ENCODE results near the gene AP4S1.
"Not testable (repeated sequence)": the region's sequence is repeated elsewhere in the genome, so short reads cannot be mapped to it uniquely, and the experiment has no call there.

AP4S1 gene

DNA sequence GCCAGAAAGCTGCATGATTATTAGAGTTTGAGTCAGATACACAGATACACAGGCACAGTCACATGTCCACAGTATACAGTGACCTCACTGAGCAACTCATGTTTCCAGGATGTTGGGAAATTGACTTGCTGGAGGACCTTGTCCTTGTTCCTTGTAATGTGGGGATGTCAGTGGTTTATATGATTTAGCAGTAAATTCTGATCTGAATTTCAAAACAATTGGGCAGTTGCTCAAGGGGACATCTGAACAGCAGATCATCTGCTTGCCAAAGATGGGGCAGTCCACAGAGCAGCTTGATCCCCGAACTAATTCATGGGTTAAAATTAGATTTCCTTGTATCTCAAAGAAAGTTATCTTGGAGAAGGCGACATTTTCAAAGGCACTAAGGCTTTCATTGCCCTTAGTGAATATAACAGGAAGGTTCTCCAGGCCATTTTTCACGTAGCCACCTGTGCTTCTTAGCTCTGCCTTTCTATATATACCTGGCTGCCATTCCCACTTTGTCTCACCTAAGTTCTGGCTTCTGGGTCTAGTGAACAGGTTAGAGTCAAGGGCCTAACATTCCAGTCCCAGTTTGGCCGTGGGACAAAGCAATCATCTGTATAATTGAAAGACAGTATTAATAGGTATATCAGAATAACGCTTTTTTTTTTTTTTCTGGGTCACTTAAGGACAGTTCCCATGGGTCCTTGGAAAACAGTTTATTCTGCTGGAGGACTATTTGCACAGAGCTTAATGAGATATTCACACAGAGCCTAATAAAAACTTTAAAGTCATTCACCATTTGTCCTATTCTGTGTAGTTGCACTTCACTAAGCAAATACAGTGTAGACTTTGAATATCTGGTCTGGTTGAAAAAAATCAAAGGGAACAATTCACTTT is 65.7 kb downstream of the AP4S1 start:
- peak; percentile 94 for DNase-seq

DNA sequence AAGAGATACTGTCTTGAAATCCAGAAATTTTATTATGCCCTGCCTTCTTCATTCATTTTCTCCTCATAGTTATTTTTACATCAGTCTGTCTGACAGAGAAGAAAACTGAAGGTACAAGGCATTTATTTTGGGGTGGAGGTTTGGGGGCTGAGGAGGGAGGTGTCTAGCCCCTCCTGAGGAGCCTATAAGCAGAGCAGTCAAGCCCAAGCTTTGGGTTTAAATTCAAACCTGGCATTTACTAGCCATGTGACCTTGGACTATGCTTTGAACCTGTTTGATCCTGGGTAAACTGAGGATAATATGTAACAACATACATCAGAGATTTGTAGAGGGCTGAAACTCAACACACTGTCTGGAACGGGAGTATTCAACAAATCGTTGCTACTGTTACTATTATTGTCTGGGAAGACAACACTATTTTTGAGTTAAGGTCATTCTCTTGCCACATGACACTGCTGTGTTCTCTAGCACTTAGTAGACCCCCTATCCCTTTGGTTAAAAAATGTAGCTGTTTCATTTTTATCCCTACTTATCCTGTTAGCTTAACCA is 66.8 kb downstream of the AP4S1 start:
- no peak for DNase-seq

DNA sequence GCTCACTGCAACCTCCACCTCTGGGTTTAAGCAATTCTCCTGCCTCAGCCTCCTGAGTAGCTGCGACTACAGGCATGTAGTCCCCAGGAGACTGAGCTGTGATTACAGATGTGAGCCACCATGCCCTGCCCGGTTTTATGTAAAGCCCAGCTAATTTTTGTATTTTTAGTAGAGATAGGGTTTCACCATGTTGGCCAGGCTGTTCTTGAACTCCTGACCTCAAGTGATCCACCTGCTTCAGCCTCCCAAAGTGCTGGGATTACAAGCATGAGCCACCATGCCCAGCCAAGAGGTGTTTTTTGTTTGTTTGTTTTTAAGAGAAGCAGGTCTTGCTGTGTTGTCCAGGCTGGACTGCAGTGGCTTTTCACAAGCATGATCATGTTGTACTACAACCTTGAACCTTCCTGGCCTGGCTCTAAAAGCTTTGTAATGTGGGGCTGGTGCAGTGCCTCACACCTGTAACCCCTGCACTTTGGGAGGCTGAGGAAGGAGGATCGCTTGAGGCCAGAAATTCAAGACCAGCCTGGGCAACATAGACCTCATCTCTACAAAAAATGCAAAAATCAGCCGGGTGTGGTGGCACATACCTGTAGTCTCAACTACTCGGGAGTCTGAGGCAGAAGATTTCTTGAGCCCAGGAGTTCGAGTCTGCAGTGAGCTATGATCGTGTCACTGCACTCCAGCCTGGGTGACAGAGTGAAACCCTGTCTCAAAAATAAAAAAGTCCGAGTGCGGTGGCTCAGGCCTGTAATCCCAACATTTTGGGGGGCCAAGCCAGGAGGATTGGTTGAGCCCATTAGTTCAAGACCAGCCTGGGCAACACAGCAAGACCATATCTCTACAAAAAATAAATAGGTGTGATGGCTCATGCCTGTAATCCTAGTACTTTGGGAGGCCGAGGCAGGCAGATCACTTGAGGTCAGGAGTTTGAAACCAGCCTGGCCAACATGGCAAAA is 68.7 kb downstream of the AP4S1 start:
- not testable (repeated sequence) for DNase-seq

DNA sequence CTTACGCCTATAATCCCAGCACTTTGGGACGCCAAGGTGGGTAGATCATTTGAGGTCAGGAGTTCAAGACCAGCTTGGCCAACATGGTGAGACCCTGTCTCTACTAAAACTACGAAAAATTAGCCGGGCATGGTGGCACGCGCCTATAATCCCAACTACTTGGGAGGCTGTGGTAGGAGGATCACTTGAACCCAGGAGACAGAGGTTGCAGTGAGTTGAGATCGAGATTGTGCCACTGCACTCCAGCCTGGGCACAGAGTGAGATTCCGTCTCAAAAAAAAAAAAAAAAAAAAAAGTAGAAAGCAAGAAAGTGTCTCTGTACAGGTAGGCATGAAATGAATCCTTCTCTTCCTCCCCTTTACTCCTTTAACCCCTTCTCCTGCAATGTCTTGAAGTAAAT is 70.4 kb downstream of the AP4S1 start:
- not testable (repeated sequence) for DNase-seq

DNA sequence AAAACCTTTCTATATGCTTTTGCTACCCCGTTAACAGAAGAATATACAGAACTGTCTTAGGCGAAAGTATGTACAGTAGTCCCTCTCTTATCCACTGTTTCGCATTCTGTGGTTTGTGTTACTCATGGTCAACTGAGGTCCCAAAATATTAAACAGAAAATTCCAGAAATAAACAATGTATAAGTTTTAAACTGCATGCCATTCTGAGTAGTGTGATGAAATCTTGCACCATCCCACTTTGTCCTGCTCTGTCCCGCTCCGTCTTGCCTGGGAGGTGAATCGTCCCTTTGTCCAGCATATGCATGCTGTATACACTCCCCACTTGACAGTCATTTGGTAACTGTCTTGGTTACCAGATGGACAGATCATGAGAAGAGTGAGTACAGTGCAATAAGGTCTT is 70.8 kb downstream of the AP4S1 start:
- peak; percentile 56 for DNase-seq

DNA sequence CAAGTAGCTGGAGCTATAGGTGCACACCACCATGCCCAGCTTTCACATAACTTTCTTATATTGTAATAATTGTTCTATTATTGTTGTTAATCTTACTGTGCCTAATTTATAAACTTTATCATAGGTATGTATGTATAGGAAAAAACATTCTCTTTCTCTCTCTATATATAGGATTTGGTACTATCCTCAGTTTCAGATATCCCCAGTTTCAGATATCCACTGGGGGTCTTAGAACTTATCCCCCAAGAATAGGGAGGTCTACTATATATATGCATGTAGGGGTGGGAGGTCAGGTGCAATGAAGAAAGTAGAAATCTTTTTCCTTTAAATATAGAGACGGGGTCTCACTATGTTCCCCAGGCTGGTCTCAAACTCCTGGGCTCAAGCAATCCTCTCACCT is 71.6 kb downstream of the AP4S1 start:
- no peak for DNase-seq

DNA sequence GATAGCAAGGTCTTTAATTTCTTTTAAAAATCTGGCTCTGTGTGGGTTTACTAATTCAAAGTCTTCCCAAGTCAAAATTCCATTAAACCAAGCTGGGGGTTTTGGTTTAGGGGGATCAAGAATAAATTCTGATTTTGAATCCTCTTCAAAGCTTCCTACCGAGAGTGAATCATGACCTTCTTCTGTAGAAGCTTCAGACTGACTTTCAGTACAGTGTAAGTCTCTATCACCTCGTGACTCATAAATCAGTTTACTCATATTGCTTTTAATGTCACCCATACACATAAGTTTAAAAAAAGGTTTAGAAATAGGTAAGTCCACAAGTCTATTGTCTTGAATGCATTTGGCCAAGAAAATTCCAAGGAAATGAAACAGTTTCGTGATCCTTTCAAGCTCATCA is 81.3 kb downstream of the AP4S1 start:
- DNase-seq, result peak; percentile 52

DNA sequence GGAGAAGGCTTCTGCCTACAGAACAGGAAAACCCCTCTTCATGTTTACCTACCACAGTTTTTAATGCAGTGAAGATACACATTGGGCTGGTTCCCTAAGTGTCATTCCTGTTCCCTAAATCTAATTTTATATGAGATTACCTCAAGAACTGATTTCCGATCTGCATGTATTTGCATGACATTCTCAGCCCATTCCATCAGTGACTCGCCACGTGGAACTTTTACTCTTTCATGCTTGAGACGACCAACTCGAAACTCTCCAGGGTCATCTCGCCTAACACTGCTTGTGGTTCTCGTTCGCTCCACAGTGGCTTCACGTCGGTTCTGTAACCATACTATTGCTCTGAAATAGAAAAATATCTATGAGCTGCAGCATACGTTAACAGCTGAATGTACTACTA is 83.8 kb downstream of the AP4S1 start:
- no peak for DNase-seq

DNA sequence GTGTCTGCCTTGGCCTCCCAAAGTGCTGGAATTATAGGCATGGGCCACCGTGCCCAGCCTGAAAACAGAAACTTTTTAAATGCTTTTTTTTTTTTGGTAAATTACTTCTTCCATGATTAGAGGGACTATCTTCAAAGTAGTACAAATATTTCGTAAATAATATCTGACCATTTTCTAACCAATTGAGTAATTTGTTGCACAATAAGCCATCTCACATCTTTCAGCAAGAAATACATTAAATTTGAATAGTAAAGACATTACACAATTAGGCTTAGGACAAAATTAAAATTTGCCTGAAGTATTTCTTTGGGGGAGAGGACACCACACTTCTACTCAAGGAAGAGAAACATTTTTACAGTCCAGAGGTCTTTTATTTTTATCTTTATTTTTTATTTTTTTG is 85.4 kb downstream of the AP4S1 start:
- DNase-seq, result no peak

DNA sequence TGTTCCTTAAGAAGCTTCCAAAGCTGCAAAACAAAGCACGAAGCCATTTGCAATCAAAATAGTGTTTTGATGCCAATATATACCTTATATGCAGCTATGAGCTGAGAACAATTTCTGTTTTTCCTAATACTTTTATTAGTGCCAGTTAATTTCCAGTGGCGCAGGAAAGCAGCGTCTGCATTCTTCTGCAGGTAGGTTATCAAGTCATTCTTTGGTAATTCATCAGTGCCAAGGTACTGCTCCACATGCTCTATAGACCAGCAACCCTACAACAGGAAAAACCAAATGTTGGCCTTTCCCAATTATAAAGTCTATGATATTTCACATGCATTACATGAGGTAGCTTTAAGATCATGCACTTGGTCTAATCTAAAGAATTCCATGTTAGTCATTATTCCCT is 88.3 kb downstream of the AP4S1 start:
- no peak for DNase-seq

DNA sequence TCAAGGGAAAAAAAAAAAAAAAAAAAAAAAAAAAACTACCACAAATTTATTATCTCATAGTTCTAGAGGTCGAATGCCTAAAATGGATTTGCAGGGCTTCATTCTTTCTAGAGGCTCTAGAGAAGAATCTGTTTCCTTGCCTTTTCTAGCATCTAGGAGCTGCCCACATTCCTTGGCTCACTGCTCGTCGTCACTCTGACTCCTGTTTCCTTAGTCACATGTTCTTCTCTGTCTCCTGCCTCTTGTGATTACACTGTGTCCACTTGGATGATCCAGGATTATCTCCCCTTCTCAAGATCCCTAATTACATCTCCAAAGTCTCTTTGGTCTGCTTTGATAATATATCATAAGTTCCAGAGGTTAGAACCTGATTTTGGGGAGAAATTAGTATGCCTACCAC is 93.4 kb downstream of the AP4S1 start:
- DNase-seq, result no peak

DNA sequence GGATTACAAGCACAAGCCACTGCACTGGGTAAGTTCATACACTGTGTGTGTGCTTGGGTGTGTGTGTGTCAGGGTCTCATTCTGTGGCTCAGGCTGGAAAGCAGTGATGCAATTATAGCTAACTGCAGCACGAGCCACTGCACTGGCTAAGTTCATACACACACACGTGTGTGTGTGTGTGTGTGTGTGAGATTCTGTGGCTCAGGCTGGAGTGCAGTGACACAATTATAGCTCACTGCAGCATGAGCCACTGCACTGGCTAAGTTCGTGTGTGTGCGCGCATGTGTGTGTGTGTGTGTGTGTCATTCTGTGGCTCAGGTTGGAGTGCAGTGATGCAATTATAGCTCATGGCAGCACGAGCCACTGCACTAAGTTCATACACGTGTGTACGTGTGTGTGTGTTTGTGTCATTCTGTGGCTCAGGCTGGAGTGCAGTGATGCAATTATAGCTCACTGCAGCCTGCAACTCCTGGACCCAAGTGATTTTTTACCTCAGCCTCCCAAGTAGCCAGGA is 96.7 kb downstream of the AP4S1 start:
- DNase-seq, result no peak

DNA sequence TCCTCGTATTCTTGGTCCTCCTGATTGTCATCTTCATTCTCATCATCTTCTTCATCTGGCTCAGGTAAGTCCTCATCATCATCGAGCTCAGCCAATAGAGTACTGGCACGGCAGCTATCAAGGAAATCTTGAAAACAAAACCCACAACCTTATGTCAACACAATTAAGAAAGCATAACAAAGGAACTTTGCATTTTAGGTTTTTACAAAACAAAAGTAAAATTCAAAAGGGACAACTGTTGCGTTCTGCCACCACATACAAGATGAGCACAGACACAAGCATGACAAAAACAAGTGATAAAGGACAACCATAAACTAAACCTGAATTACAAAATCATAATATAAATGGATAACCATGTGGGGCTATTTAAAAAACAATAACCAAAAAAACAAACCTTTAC is 97.5 kb downstream of the AP4S1 start:
- DNase-seq, result no peak

DNA sequence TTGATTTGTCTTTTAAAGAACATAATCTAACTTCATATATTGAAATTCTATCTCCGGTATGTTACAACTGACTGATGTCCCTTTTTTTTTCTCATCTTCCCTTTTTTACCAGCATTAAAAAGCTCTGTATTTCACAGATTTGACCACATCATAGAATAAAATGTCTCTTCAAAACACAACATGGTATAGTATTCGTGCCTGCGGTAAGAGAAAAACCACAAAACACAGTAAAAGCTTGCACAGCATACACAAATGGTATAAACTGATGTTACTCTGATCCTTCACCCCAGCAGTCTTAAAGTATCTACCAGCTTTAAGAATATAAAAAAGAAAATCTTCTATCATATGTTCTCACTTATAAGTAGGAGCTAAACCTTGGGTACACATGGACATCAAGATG is 98.7 kb downstream of the AP4S1 start:
- DNase-seq, result no peak

DNA sequence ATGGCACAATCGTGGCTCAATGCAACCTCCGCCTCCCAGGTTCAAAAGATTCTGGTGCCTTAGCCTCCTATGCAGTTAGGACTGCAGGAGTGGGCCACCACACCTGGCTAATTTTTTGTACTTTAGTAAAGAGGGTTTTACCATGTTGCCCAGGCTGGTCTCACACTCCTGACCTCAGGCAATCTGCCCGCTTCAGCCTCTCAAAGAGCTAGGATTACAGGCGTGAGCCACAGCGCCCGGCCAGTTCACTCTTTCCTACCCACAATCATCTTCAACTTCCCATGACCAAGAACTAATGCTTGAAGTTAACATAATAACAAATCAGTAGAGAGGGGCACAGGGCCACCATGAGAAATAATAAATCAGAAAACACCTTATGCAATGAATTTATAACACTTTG is 99.8 kb downstream of the AP4S1 start:
- no peak for DNase-seq

DNA sequence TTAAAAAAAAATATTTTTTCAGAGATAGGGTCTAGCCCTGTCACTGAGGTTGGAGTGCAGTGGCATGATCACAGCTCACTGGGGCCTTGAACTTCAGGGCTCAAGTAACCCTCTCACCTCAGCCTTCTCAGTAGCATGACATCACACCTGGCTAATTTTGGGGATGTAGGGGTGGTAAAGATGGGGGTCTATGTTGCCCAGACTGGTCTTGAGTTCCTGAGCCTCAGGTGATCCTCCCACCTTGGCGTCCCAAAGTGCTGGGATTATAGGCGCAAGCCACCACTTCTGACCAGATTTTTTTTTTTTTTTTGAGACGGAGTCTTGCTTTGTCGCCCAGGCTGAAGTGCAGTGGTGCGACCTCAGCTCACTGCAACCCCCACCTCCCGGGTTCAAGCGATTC is 101.2 kb downstream of the AP4S1 start:
- DNase-seq, result no peak

DNA sequence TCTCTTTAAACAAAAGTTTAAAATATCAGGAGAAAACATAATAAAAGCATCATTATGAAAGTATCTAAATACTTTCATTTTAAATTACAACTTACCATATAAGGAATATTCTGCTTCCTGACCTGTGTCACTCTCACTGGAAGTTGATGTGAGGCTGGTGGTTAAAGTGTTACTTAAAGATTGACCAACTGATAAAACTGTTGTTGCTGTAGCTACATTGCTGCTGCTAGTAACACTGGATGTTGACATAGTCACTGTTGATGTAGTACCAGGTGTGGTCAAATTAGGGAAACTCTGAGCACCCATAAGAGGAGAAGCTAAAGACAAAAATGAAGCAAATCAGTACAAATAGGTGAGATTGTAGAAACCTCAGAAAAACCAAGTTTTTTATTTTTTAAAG is 102.2 kb downstream of the AP4S1 start:
- no peak for DNase-seq

DNA sequence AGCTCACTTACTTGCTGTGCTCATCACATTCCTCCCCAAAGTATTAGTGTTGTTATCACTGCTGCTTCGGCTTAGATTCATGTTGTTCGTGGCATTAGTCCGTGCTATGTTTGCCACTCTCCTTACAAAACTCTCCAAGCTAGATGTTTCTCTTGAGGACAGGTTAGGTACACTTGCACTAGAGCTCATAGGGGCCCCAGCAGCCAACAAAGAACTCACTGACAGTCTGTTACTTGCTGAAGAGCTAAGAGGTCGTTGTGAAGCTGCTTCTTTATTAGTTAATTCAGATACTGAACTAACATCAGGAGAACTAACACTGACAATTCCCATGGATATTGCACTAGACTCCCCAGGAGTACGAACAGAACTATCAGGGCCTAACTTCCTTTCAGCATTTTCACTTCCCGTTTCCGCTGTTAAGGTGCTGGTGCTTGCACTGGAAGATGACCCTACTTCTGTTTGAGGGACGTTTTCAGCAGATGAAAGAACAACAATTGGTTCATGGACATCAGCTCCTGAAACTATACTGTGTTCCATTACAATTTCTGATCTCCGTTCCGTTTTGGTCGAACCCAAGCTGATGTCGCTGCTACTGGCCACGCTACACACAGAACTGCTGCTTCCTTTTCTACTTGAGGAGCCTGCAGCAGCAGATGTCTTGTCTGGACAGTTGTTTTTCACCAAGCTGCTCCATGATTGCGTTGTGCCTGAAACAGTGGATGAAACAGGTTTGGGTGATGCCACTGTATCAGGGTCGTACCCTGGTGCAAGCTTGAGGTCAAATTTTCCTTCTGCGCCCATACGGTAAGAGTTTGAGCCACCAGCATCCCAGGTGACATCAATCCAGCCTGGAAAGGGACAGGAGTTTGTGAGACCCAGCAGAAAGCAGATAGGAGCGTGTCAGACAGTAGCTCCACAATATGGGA is 103.4 kb downstream of the AP4S1 start:
- DNase-seq, result no peak

DNA sequence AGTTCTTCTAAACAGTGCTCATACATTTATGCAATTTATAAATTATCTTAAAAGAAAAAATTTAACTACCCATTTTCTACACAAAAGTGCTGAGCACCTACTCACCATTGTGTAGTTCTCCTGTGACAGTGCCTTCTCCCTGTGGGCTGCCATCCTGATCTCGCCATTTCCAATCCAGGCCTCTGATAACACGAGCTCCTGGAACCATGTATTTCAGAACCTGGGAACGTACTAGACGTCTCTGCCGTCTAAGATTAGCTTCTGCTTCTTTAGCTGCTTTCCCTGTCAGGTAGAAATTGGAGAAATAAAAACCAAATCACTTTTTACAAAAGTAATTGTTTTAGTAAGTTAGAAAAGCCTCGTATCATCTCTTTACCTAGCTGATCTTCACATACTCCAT is 107.7 kb downstream of the AP4S1 start:
- DNase-seq, result no peak

DNA sequence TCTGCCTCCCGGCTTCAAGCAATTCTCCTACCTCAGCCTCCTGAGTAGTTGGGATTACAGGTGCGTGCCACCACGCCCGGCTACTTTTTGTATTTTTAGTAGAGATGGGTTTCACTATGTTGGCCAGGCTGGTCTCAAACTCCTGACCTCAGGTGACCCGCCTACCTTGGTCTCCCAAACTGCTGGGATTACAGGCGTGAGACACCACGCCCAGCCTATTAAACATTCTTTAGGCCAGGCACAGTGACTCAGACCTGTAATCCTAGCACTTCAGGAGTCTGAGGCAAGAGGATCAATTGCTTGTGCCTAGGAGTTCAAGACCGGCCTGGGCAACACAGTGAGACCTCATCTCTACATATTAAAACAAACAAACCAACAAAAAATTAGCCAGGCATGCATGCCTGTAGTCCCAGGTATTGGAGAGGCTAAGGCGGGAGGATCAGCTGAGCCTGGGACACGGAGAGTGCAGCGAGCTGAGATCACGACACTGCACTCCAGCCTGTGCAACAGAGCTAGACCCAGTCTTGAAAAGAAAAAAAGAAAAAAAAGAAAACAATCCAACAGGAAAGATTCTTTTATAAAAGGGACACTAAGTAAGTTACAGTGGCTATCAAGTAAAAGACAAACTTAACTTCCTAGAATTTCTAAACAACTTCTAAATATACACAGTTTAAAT is 111.9 kb downstream of the AP4S1 start:
- no peak for DNase-seq

DNA sequence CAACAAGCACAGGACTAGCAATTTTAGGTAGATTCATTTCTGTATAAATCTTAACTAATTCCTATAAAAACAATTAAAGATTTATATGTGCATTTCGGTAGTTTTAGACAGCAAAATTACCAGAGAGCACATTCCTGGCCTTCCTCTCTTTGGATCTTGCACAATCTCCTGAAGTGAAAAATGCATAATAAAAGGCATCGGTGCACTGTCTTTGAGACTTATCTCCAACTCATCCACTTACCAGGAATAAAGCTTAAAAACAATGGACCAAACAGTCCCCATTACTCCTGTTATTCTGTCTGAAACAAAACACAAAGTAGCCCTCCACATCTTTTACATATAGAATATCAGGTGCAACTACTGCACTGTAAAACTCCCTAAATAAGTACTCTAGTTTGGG is 112.9 kb downstream of the AP4S1 start:
- DNase-seq, result no peak

Data from HCEC 1CT (cell line).